Mesendoderm (in vitro differentiated cells): ENCODE results near the gene ZNF778.
"Not testable (repeated sequence)": the region's sequence is repeated elsewhere in the genome, so short reads cannot be mapped to it uniquely, and the experiment has no call there.

Source experiments
- DNase-seq: peaks from one replicate; pipeline ENCODE4 v3.0.0; 2013
- H2AK5ac ChIP-seq: 2 replicates; pipeline ENCODE4 v1.6.1; 2013; ENCODE audit warnings: low read length, inconsistent platforms
- H2BK120ac ChIP-seq: 2 replicates; pipeline ENCODE4 v1.6.1; 2013; ENCODE audit warnings: low read depth, mild to moderate bottlenecking, low read length, moderate library complexity, mixed read lengths
- H2BK15ac ChIP-seq: replicated peaks from 2 replicates; pipeline ENCODE4 v1.6.1; 2013; ENCODE audit warnings: low read depth, mild to moderate bottlenecking, moderate library complexity
- H2BK5ac ChIP-seq: 2 replicates; pipeline ENCODE4 v1.6.1; 2013; ENCODE audit warnings: low read length, inconsistent platforms
- H3K18ac ChIP-seq: 2 replicates; pipeline ENCODE4 v1.6.1; 2013; ENCODE audit warnings: mild to moderate bottlenecking, low read length, mixed read lengths
- H3K23ac ChIP-seq: one replicate; pipeline ENCODE4 v1.6.1; 2013; ENCODE audit warnings: low read length
- H3K27ac ChIP-seq: 2 replicates; pipeline ENCODE4 v1.5.1; 2013; ENCODE audit warnings: low read depth, mild to moderate bottlenecking, inconsistent platforms, low read length, moderate library complexity
- H3K27me3 ChIP-seq: 2 replicates; pipeline ENCODE4 v1.6.1; 2013; ENCODE audit warnings: low read length, control low read depth, mild to moderate bottlenecking, inconsistent platforms; ENCODE audit not compliant: insufficient read depth, poor library complexity
- H3K36me3 ChIP-seq: 2 replicates; pipeline ENCODE4 v1.6.1; 2013; ENCODE audit warnings: low read length, inconsistent platforms; ENCODE audit not compliant: control insufficient read depth, insufficient read depth
- H3K4ac ChIP-seq: one replicate; pipeline ENCODE4 v1.6.1; 2013; ENCODE audit warnings: low read depth, mild to moderate bottlenecking, low read length, moderate library complexity
- H3K4me1 ChIP-seq: 2 replicates; pipeline ENCODE4 v1.6.1; 2013; ENCODE audit warnings: low read depth, low read length, inconsistent platforms; ENCODE audit not compliant: control insufficient read depth
- H3K4me2 ChIP-seq: 2 replicates; pipeline ENCODE4 v1.6.1; 2013; ENCODE audit warnings: low read length
- H3K4me3 ChIP-seq: 2 replicates; pipeline ENCODE4 v1.5.1; 2013; ENCODE audit warnings: mild to moderate bottlenecking, low read length
- H3K56ac ChIP-seq: one replicate; pipeline ENCODE4 v1.6.1; 2013; ENCODE audit warnings: low read length
- H3K79me1 ChIP-seq: 2 replicates; pipeline ENCODE4 v1.6.1; 2013; ENCODE audit warnings: low read length, inconsistent platforms
- H3K79me2 ChIP-seq: 2 replicates; pipeline ENCODE4 v1.6.1; 2013; ENCODE audit warnings: mild to moderate bottlenecking, low read length; ENCODE audit not compliant: control insufficient read depth, insufficient read depth
- H3K9ac ChIP-seq: 2 replicates; pipeline ENCODE4 v1.6.1; 2013; ENCODE audit warnings: low read length, inconsistent platforms
- H4K5ac ChIP-seq: one replicate; pipeline ENCODE4 v1.6.1; 2013; ENCODE audit warnings: low read length
- H4K8ac ChIP-seq: one replicate; pipeline ENCODE4 v1.6.1; 2013; ENCODE audit warnings: low read depth, mild to moderate bottlenecking, control low read depth, low read length, moderate library complexity
- WGBS: extraction: QIAGEN DNeasy Blood & Tissue Kit; methylation state at CpG from one replicate; pipeline ENCODE4 v1.1.7; 2013; ENCODE audit warnings: low lambda C conversion rate, missing lambda C conversion rate; ENCODE audit not compliant: insufficient coverage; ENCODE audit errors: extremely low coverage; 5-methylcytosine and 5-hydroxymethylcytosine counted together

ZNF778 gene

GRCh38 chr16:89237733-89238132 lies 20.2 kb downstream of the ZNF778 start:
- Histone ChIP-seq H3K4me3 (no peak overlapping the region), H3K79me1 (peaks cover 2% of the 10 kb centered on the region), H4K8ac (no peak overlapping the region), H3K9ac (no peak overlapping the region), H3K4me2 (no peak overlapping the region), H3K4me1 (no peaks in the 10 kb centered on the region), H3K79me2 (no peaks in the 10 kb centered on the region), H4K5ac (no peak overlapping the region), H2BK5ac (no peak overlapping the region), H2BK120ac (no peak overlapping the region), H3K36me3 (peaks cover 5% of the 10 kb centered on the region), H3K18ac (no peak overlapping the region), H3K27me3 (no peaks in the 10 kb centered on the region), H3K4ac (no peak overlapping the region), H3K56ac (no peak overlapping the region), H3K23ac (no peak overlapping the region), H3K27ac (no peak overlapping the region), H2BK15ac (no peak overlapping the region), H2AK5ac (no peak overlapping the region)
- DNase-seq: no peak
- WGBS: no CpG with 5 or more reads among the region's 3 CpGs

- WGBS: no CpG with 5 or more reads among the region's 39 CpGs
- Histone ChIP-seq H3K4me3 (peak overlapping the region; percentile 82), H3K4me1 (no peaks in the 10 kb centered on the region), H3K56ac (peak overlapping the region; percentile 99), H4K5ac (no peak overlapping the region), H2AK5ac (peak overlapping the region; percentile 74), H2BK5ac (no peak overlapping the region), H2BK15ac (no peak overlapping the region), H3K79me1 (peaks cover 2% of the 10 kb centered on the region), H3K36me3 (no peaks in the 10 kb centered on the region), H3K27ac (peak overlapping the region; percentile 57), H3K18ac (peak overlapping the region; percentile 86), H3K4me2 (peak overlapping the region; percentile 70), H3K9ac (peak overlapping the region; percentile 98), H3K4ac (no peak overlapping the region), H4K8ac (no peak overlapping the region), H3K79me2 (no peaks in the 10 kb centered on the region), H3K27me3 (no peaks in the 10 kb centered on the region), H3K23ac (no peak overlapping the region), H2BK120ac (no peak overlapping the region)
- DNase-seq: peak; percentile 91
These were observed 23.9 kb downstream of the ZNF778 start for GRCh38 chr16:89241187-89242007.

GRCh38 chr16:89242795-89243200 lies 25.3 kb downstream of the ZNF778 start:
- no peak overlapping the region for H2BK120ac ChIP-seq
- no peak overlapping the region for H2BK15ac ChIP-seq
- no peak for DNase-seq
- H3K4me1 ChIP-seq: no peaks in the 10 kb centered on the region
- H3K79me1 ChIP-seq: peaks cover 2% of the 10 kb centered on the region
- H2BK5ac ChIP-seq: no peak overlapping the region
- no peak overlapping the region for H3K18ac ChIP-seq
- no peak overlapping the region for H3K9ac ChIP-seq
- H3K4me3 ChIP-seq: no peak overlapping the region
- no peak overlapping the region for H2AK5ac ChIP-seq
- no peaks in the 10 kb centered on the region for H3K27me3 ChIP-seq
- H3K4me2 ChIP-seq: no peak overlapping the region
- H4K5ac ChIP-seq: no peak overlapping the region
- H3K4ac ChIP-seq: no peak overlapping the region
- H4K8ac ChIP-seq: no peak overlapping the region
- no peak overlapping the region for H3K27ac ChIP-seq
- no peak overlapping the region for H3K23ac ChIP-seq
- H3K79me2 ChIP-seq: no peaks in the 10 kb centered on the region
- H3K36me3 ChIP-seq: no peaks in the 10 kb centered on the region
- no CpG with 5 or more reads among the region's 12 CpGs for WGBS
- no peak overlapping the region for H3K56ac ChIP-seq

- H2AK5ac ChIP-seq: no peak overlapping the region
These were observed 26.2 kb downstream of the ZNF778 start for GRCh38 chr16:89243664-89244063.

GRCh38 chr16:89244264-89244663 lies 26.8 kb downstream of the ZNF778 start:
- H3K56ac ChIP-seq, H3K4me2 ChIP-seq, H2BK15ac ChIP-seq, H3K18ac ChIP-seq, H2BK120ac ChIP-seq, H4K8ac ChIP-seq, H3K9ac ChIP-seq, H3K23ac ChIP-seq, H3K27ac ChIP-seq, H3K79me1 ChIP-seq, H2BK5ac ChIP-seq, H3K79me2 ChIP-seq, H3K4me3 ChIP-seq, DNase-seq, H3K4ac ChIP-seq, H3K27me3 ChIP-seq, H4K5ac ChIP-seq, H2AK5ac ChIP-seq, H3K36me3 ChIP-seq, H3K4me1 ChIP-seq: not testable (repeated sequence)
- WGBS: no CpG with 5 or more reads among the region's 13 CpGs

More at GRCh38 chr16:89243664-89244063, 26.2 kb downstream of the ZNF778 start:
- no peak overlapping the region for H2BK5ac ChIP-seq
- H3K56ac ChIP-seq: no peak overlapping the region
- no peaks in the 10 kb centered on the region for H3K79me2 ChIP-seq
- H3K4me3 ChIP-seq: no peak overlapping the region
- H3K4me1 ChIP-seq: no peaks in the 10 kb centered on the region
- no peak overlapping the region for H3K23ac ChIP-seq
- no peaks in the 10 kb centered on the region for H3K27me3 ChIP-seq
- H4K5ac ChIP-seq: no peak overlapping the region
- H2BK15ac ChIP-seq: no peak overlapping the region
- no peak overlapping the region for H3K4ac ChIP-seq
- H3K4me2 ChIP-seq: no peak overlapping the region
- H2BK120ac ChIP-seq: no peak overlapping the region
- no peak overlapping the region for H3K18ac ChIP-seq
- H3K9ac ChIP-seq: no peak overlapping the region
- peaks cover 2% of the 10 kb centered on the region for H3K79me1 ChIP-seq
- no peaks in the 10 kb centered on the region for H3K36me3 ChIP-seq
- no CpG with 5 or more reads among the region's 5 CpGs for WGBS
- no peak overlapping the region for H3K27ac ChIP-seq
- DNase-seq: no peak
- no peak overlapping the region for H4K8ac ChIP-seq

GRCh38 chr16:89244754-89245153 lies 27.3 kb downstream of the ZNF778 start:
- no peak overlapping the region for H2BK5ac ChIP-seq
- H3K18ac ChIP-seq: no peak overlapping the region
- H3K27ac ChIP-seq: no peak overlapping the region
- no peaks in the 10 kb centered on the region for H3K79me2 ChIP-seq
- no peak overlapping the region for H4K5ac ChIP-seq
- no peak overlapping the region for H3K23ac ChIP-seq
- H2BK15ac ChIP-seq: no peak overlapping the region
- H2BK120ac ChIP-seq: no peak overlapping the region
- no peak overlapping the region for H2AK5ac ChIP-seq
- no peaks in the 10 kb centered on the region for H3K36me3 ChIP-seq
- H3K4me3 ChIP-seq: no peak overlapping the region
- H3K27me3 ChIP-seq: no peaks in the 10 kb centered on the region
- no peak overlapping the region for H3K4me2 ChIP-seq
- no peak for DNase-seq
- H3K9ac ChIP-seq: no peak overlapping the region
- peaks cover 2% of the 10 kb centered on the region for H3K79me1 ChIP-seq
- H3K4ac ChIP-seq: no peak overlapping the region
- WGBS: no CpG with 5 or more reads among the region's 12 CpGs
- H3K56ac ChIP-seq: no peak overlapping the region
- no peaks in the 10 kb centered on the region for H3K4me1 ChIP-seq
- H4K8ac ChIP-seq: no peak overlapping the region
